GM12878 (cell line): ENCODE results near the gene GRIK4. TPM values are rescaled to one million over a fixed set of nuclear protein-coding genes. Genes with fewer than 3 reads are reported as not detected.

Experiments used
- ATAC-seq: fragments of 200-7000 bp; cut with Tn5 transposase; 3 replicates; pipeline ENCODE4 v1.9.1; 2020; ENCODE audit warnings: mild to moderate bottlenecking, moderate library complexity
- BruUV-seq: library from RNA; stranded (reverse); fragments of 400-500 nt; replicated peaks from 2 replicates; lab custom pipeline; 2021; lab: Mats Ljungman, UMichigan
- CTCF ChIA-PET: fragments of 300-600 bp; sonication (Branson Sonifier 250); formaldehyde crosslinking; extraction: SDS; loops from one replicate; lab custom pipeline; 2021; ENCODE audit warnings: inconsistent platforms; lab: Yijun Ruan, JAX
- POLR2A ChIA-PET: fragments of 350-600 bp; formaldehyde crosslinking; extraction: SDS; loops from one replicate; lab custom pipeline; 2021; ENCODE audit warnings: inconsistent platforms; lab: Charles Lee
- RAD21 ChIA-PET: fragments of 300-600 bp; sonication (Branson Sonifier 250); formaldehyde crosslinking; loops from one replicate; lab custom pipeline; 2023; ENCODE audit warnings: antibody characterized with exemption; ENCODE audit not compliant: unreplicated experiment; lab: Charles Lee
- SMC1A ChIA-PET: fragments of 300-600 bp; sonication (Branson Sonifier 250); formaldehyde crosslinking; loops from one replicate; lab custom pipeline; 2023; ENCODE audit not compliant: unreplicated experiment, uncharacterized antibody; lab: Charles Lee
- DNase-seq: peaks from one replicate; pipeline ENCODE4 v3.0.0-alpha.2; 2011; ENCODE audit warnings: low read depth, low spot score
- FAIRE-seq: peaks from 3 replicates; lab custom pipeline; 2011; peaks lifted over from hg19 to GRCh38; lab: Jason Lieb, UNC
- H2AFZ ChIP-seq: 2 replicates; pipeline ENCODE4 v1.6.0; 2011; ENCODE audit warnings: low read depth, low read length, control low read depth; ENCODE audit not compliant: control insufficient read depth
- H3K27ac ChIP-seq: 2 replicates; pipeline ENCODE4 v1.5.1; 2011; ENCODE audit warnings: control low read depth; ENCODE audit not compliant: control insufficient read depth, insufficient read depth
- H3K27me3 ChIP-seq, 2 experiments: replicated peaks in 1 of 2; 2 replicates each; pipeline versions ENCODE4 v1.6.0 to v1.6.1; 2011; ENCODE audit warnings: low read length in 1 of 2; ENCODE audit not compliant: control insufficient read depth in 2 of 2, insufficient read depth in 2 of 2
- H3K36me3 ChIP-seq, 2 experiments: 2 replicates each; pipeline ENCODE4 v1.5.1; 2011; ENCODE audit warnings: low read length in 1 of 2; ENCODE audit not compliant: control insufficient read depth in 2 of 2, insufficient read depth in 2 of 2
- H3K4me1 ChIP-seq: 2 replicates; pipeline ENCODE4 v1.6.1; 2011; ENCODE audit warnings: mild to moderate bottlenecking, low read length, moderate library complexity, mixed read lengths; ENCODE audit not compliant: control insufficient read depth, insufficient read depth
- H3K4me2 ChIP-seq: 2 replicates; pipeline ENCODE4 v1.6.0; 2011; ENCODE audit warnings: control low read depth; ENCODE audit not compliant: control insufficient read depth, insufficient read depth
- H3K4me3 ChIP-seq: fragments of 200-600 bp; sonication (generic); 2 replicates; pipeline ENCODE4 v1.5.1; 2016
- H3K79me2 ChIP-seq: 2 replicates; pipeline ENCODE4 v1.6.0; 2011; ENCODE audit warnings: low read length; ENCODE audit not compliant: control insufficient read depth, insufficient read depth
- H3K9ac ChIP-seq: 2 replicates; pipeline ENCODE4 v1.8.0; 2011; ENCODE audit warnings: low read length, control low read depth, mixed read lengths; ENCODE audit not compliant: control insufficient read depth, insufficient read depth
- H3K9me3 ChIP-seq: replicated peaks from 3 replicates; pipeline ENCODE4 v1.5.1; 2011; ENCODE audit warnings: mild to moderate bottlenecking, low read length; ENCODE audit not compliant: control insufficient read depth, insufficient read depth
- H4K20me1 ChIP-seq: 2 replicates; pipeline ENCODE4 v1.6.0; 2011; ENCODE audit not compliant: control insufficient read depth, insufficient read depth
- CHD1 ChIP-seq: IDR thresholded peaks from 2 replicates; pipeline ENCODE4 v1.6.1; 2012; ENCODE audit warnings: low read depth, low read length, improper control_type of control experiment
- EP300 ChIP-seq, 2 experiments: fragments of 150-350 bp in 1 of 2; IDR thresholded peaks; 2 replicates each; pipeline ENCODE4 v1.6.1; 2011 to 2012; ENCODE audit warnings: low read depth in 2 of 2, low read length in 2 of 2, borderline replicate concordance in 1 of 2, improper control_type of control experiment in 1 of 2, inconsistent platforms in 1 of 2; ENCODE audit not compliant: control insufficient read depth in 1 of 2
- FOXM1 ChIP-seq: IDR thresholded peaks from 2 replicates; pipeline ENCODE4 v1.6.1; 2012; ENCODE audit warnings: low read depth, mild to moderate bottlenecking, inconsistent platforms, low read length, moderate library complexity
- HDGF ChIP-seq: fragments of 450-650 bp; IDR thresholded peaks from 2 replicates; pipeline ENCODE4 v1.6.1; 2016; ENCODE audit warnings: antibody characterized with exemption
- IKZF1 ChIP-seq: fragments of 450-650 bp; conservative IDR thresholded peaks from 2 replicates; pipeline ENCODE4 v1.6.1; 2017; ENCODE audit warnings: antibody characterized with exemption, mild to moderate bottlenecking
- KAT2A ChIP-seq: conservative IDR thresholded peaks from 2 replicates; pipeline ENCODE4 v1.6.1; 2011; ENCODE audit warnings: low read depth, low read length; ENCODE audit not compliant: control insufficient read depth
- MYB ChIP-seq: fragments of 150-350 bp; IDR thresholded peaks from 2 replicates; pipeline ENCODE4 v1.6.1; 2014; ENCODE audit warnings: mild to moderate bottlenecking, low read depth, low read length, borderline replicate concordance
- PML ChIP-seq: IDR thresholded peaks from 2 replicates; pipeline ENCODE4 v1.6.1; 2012; ENCODE audit warnings: low read length, inconsistent platforms
- RAD21 ChIP-seq: IDR thresholded peaks from 2 replicates; pipeline ENCODE4 v1.6.1; 2011; ENCODE audit warnings: mild to moderate bottlenecking, low read depth, low read length, moderate library complexity; ENCODE audit not compliant: insufficient read depth
- RAD51 ChIP-seq: fragments of 450-650 bp; IDR thresholded peaks from 2 replicates; pipeline ENCODE4 v1.6.1; 2016; ENCODE audit warnings: moderate library complexity, mild to moderate bottlenecking, inconsistent platforms
- RCOR1 ChIP-seq: conservative IDR thresholded peaks from 2 replicates; pipeline ENCODE4 v1.6.1; 2012; ENCODE audit warnings: low read depth, low read length, improper control_type of control experiment
- SIN3A ChIP-seq: IDR thresholded peaks from 2 replicates; pipeline ENCODE4 v1.6.1; 2012; ENCODE audit warnings: low read depth, low read length, improper control_type of control experiment
- SKIL ChIP-seq: fragments of 450-650 bp; IDR thresholded peaks from 2 replicates; pipeline ENCODE4 v1.6.1; 2017; ENCODE audit warnings: mild to moderate bottlenecking, low read depth, inconsistent platforms; ENCODE audit not compliant: poor library complexity, severe bottlenecking
- SMAD5 ChIP-seq: IDR thresholded peaks from 2 replicates; pipeline ENCODE4 v1.6.1; 2016; ENCODE audit warnings: antibody characterized with exemption, low read depth
- TCF3 ChIP-seq: IDR thresholded peaks from 2 replicates; pipeline ENCODE4 v1.6.1; 2012; ENCODE audit warnings: low read depth, mild to moderate bottlenecking, low read length, borderline replicate concordance; ENCODE audit not compliant: insufficient read depth
- ZNF217 ChIP-seq: fragments of 450-650 bp; IDR thresholded peaks from 2 replicates; pipeline ENCODE4 v1.6.1; 2017; ENCODE audit warnings: antibody characterized with exemption, mild to moderate bottlenecking
- ZNF384 ChIP-seq: IDR thresholded peaks from 2 replicates; pipeline ENCODE4 v1.6.1; 2012; ENCODE audit warnings: low read depth, mild to moderate bottlenecking, low read length, improper control_type of control experiment, borderline replicate concordance
- ZNF622 ChIP-seq: fragments of 450-650 bp; IDR thresholded peaks from 2 replicates; pipeline ENCODE4 v1.6.1; 2017; ENCODE audit warnings: mild to moderate bottlenecking, inconsistent platforms
- WGBS: methylation state at CpG from one replicate; pipeline ENCODE4 v1.1.6; 2016; ENCODE audit warnings: low lambda C conversion rate; ENCODE audit not compliant: insufficient replicate concordance, insufficient coverage; ENCODE audit errors: missing lambda C conversion rate; 5-methylcytosine and 5-hydroxymethylcytosine counted together
- in situ Hi-C: fragments of 300-500 bp; cut with MboI; formaldehyde crosslinking; loops from 9 replicates; pipeline ENCODE4 v1.14.3; 2018; ENCODE audit warnings: mixed read lengths
- intact Hi-C: fragments of 100-400 bp; cut with micrococcal nuclease; formaldehyde crosslinking; loops from one replicate; pipeline ENCODE4 v1.14.2; 2022; ENCODE audit not compliant: unreplicated experiment
- polyA plus RNA-seq, 11 experiments: library from polyadenylated mRNA; depleted of rRNA in 4 of 11; unstranded in 6 of 11; stranded (reverse) in 5 of 11; fragments of >200 nt; fragmentation: Nextera tagmentation in 4 of 11; fragmentation: Illumina TruSeq in 1 of 11; extraction: Ambion mirVana in 4 of 11; extraction: Trizol in 1 of 11; gene quantifications; 1 replicate in 1 of 11; 2 replicates in 10 of 11; pipeline versions ENCODE4 v1.2.1 to v1.2.3, GENCODE V29; 2011 to 2016; ENCODE audit warnings: inconsistent platforms in 2 of 11, missing spikeins in 2 of 11, low read depth in 1 of 11
- total RNA-seq, 4 experiments: library from RNA; depleted of rRNA in 3 of 4; stranded (reverse); fragments of >200 nt in 3 of 4; fragmentation: Illumina TruSeq in 1 of 4; extraction: Trizol in 1 of 4; gene quantifications; 2 replicates each; pipeline versions ENCODE4 v1.2.1 to v1.2.3, GENCODE V29; 2013 to 2021
- TF ChIP-seq, protein P1 (sequence below): fragments of 450-650 bp; IDR thresholded peaks from 2 replicates; pipeline ENCODE4 v1.6.1; 2017; ENCODE audit warnings: borderline replicate concordance
- TF ChIP-seq, protein P2 (sequence below): fragments of 450-650 bp; IDR thresholded peaks from 2 replicates; pipeline ENCODE4 v1.6.1; 2014; ENCODE audit warnings: mild to moderate bottlenecking

GRIK4 gene
- total and polyA plus RNA-seq, 10 of the 15 experiments (the other 5 are each of a cell fraction or from before 2014, with no cell fraction given): 0.33 to 3.6 (median 0.72) TPM

GRCh38 chr11:120521176-120521575, 9.6 kb downstream of the GRIK4 start:
- CTCF ChIA-PET: interaction anchor here (0.9 kb wide), 1 partner anchor 164 kb away, joined by 4 read pairs; no protein-coding TSS in a partner anchor
- Histone ChIP-seq H3K79me2 (no peaks in the 10 kb centered on the region), H3K27me3 (peaks cover 0 to 1% of the 10 kb centered on the region in 2 experiments; a peak in 2 of 4 replicates), H3K36me3 (no peaks in the 10 kb centered on the region), H2AFZ (no peak overlapping the region), H3K4me2 (no peak overlapping the region), H3K4me3 (no peak overlapping the region), H3K9ac (no peak overlapping the region), H3K9me3 (no peaks in the 10 kb centered on the region), H4K20me1 (no peaks in the 10 kb centered on the region), H3K27ac (no peak overlapping the region), H3K4me1 (no peaks in the 10 kb centered on the region)
- ATAC-seq: no peak
- FAIRE-seq: no peak
- RAD21 ChIA-PET: interaction anchor here (3.0 kb wide), 1 partner anchor 164 kb away, joined by 11 read pairs; no protein-coding TSS in a partner anchor
- intact Hi-C loops (no loop called here), in situ Hi-C loops (loop anchor here (5.0 kb wide), 2 partner anchors 431 to 676 kb away; no protein-coding TSS in a partner anchor)
- SMC1A ChIA-PET: interaction anchor here (1.2 to 1.4 kb wide), 2 partner anchors 112 to 194 kb away, joined by 3 read pairs; no protein-coding TSS in a partner anchor
- TF ChIP-seq FOXM1 (no peak), PML (no peak), RAD51 (no peak), CHD1 (no peak), MYB (no peak), ZNF384 (no peak), KAT2A (no peak), ZNF217 (no peak), EP300 (IDR thresholded peaks at IDR 0.05; ENCODE audit: borderline replicate concordance in 1 of 2, control insufficient read depth in 1 of 2, low read depth in 2 of 2, low read length in 2 of 2) (no peak), RCOR1 (no peak), HDGF (no peak), IKZF1 (no peak), ZNF622 (no peak), RAD21 (no peak), SIN3A (no peak), SMAD5 (no peak), TCF3 (no peak), SKIL (no peak)
- TF ChIP-seq, protein P1, sequence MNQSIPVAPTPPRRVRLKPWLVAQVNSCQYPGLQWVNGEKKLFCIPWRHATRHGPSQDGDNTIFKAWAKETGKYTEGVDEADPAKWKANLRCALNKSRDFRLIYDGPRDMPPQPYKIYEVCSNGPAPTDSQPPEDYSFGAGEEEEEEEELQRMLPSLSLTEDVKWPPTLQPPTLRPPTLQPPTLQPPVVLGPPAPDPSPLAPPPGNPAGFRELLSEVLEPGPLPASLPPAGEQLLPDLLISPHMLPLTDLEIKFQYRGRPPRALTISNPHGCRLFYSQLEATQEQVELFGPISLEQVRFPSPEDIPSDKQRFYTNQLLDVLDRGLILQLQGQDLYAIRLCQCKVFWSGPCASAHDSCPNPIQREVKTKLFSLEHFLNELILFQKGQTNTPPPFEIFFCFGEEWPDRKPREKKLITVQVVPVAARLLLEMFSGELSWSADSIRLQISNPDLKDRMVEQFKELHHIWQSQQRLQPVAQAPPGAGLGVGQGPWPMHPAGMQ: no peak
- TF ChIP-seq, protein P2, sequence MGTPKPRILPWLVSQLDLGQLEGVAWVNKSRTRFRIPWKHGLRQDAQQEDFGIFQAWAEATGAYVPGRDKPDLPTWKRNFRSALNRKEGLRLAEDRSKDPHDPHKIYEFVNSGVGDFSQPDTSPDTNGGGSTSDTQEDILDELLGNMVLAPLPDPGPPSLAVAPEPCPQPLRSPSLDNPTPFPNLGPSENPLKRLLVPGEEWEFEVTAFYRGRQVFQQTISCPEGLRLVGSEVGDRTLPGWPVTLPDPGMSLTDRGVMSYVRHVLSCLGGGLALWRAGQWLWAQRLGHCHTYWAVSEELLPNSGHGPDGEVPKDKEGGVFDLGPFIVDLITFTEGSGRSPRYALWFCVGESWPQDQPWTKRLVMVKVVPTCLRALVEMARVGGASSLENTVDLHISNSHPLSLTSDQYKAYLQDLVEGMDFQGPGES: no peak
- 40% methylated on average over 7 of the region's 7 CpGs for WGBS
- POLR2A ChIA-PET: no interaction called here
- no peak for DNase-seq
- BruUV-seq: no TSS peak
